ENCODE measurements around the gene PFKP.

DNA sequence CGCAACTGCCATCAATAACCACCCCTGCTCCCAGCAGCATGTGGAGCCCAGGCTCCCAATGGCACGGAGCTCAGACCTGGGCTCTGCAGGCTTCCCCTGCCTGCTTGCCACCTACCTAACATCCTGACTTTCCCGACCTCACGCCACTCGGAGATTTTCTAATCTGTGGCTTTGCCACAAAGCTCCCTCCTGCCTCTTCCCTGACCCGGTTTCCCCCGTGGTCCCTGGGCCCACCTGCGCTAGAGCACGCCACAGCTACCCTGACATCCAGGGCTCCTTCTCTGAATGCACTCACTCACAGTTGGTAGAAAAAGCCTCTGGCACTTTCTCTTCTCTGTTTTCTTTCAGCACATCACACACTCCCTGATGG lies 85.2 kb downstream of the PFKP start:
- TF ChIP-seq, protein P1, sequence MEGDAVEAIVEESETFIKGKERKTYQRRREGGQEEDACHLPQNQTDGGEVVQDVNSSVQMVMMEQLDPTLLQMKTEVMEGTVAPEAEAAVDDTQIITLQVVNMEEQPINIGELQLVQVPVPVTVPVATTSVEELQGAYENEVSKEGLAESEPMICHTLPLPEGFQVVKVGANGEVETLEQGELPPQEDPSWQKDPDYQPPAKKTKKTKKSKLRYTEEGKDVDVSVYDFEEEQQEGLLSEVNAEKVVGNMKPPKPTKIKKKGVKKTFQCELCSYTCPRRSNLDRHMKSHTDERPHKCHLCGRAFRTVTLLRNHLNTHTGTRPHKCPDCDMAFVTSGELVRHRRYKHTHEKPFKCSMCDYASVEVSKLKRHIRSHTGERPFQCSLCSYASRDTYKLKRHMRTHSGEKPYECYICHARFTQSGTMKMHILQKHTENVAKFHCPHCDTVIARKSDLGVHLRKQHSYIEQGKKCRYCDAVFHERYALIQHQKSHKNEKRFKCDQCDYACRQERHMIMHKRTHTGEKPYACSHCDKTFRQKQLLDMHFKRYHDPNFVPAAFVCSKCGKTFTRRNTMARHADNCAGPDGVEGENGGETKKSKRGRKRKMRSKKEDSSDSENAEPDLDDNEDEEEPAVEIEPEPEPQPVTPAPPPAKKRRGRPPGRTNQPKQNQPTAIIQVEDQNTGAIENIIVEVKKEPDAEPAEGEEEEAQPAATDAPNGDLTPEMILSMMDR (conservative IDR thresholded peaks at IDR 0.05; ENCODE audit: low read length): no peak
- no peak for TF ChIP-seq EZH2phosphoT487 (IDR thresholded peaks at IDR 0.05; ENCODE audit: borderline replicate concordance)
